NCI-H82 treated with DMSO at 0.1 percent for 48 hours (cell line): ENCODE data around the gene VPS9D1.

Experiments
- DNase-seq: peaks from one replicate; lab custom pipeline; 2025; ENCODE audit not compliant: unreplicated experiment; lab: John Stamatoyannopoulos, UW

The VPS9D1 gene

GRCh38 chr16:89733322-89733721, 12.6 kb upstream of the VPS9D1 start:
- DNase-seq, result no peak

GRCh38 chr16:89732918-89733242, 12.2 kb upstream of the VPS9D1 start:
- no peak for DNase-seq

- DNase-seq, result no peak
Measured at GRCh38 chr16:89732142-89732917, 11.6 kb upstream of the VPS9D1 start.

GRCh38 chr16:89730610-89731234, 10.0 kb upstream of the VPS9D1 start:
- DNase-seq, result no peak

GRCh38 chr16:89729863-89730593, 9.3 kb upstream of the VPS9D1 start:
- no peak for DNase-seq

GRCh38 chr16:89729293-89729692, 8.6 kb upstream of the VPS9D1 start:
- DNase-seq, result no peak

- DNase-seq, result no peak
Measured at GRCh38 chr16:89727406-89728120, 6.9 kb upstream of the VPS9D1 start.

GRCh38 chr16:89723279-89724250, 2.9 kb upstream of the VPS9D1 start:
- DNase-seq, result no peak

GRCh38 chr16:89722392-89723278, 1.9 kb upstream of the VPS9D1 start:
- DNase-seq, result no peak

- no peak for DNase-seq
Measured at GRCh38 chr16:89721546-89722391, 1.1 kb upstream of the VPS9D1 start.

GRCh38 chr16:89720551-89720812, 216 bp downstream of the VPS9D1 start:
- no peak for DNase-seq

GRCh38 chr16:89717688-89718505, 2.8 kb downstream of the VPS9D1 start:
- no peak for DNase-seq

- DNase-seq, result no peak
Measured at GRCh38 chr16:89716916-89717687, 3.6 kb downstream of the VPS9D1 start.

GRCh38 chr16:89716493-89716892, 4.2 kb downstream of the VPS9D1 start:
- no peak for DNase-seq

- DNase-seq, result no peak
Measured at GRCh38 chr16:89712274-89712781, 8.4 kb downstream of the VPS9D1 start.

GRCh38 chr16:89711601-89712273, 9.0 kb downstream of the VPS9D1 start:
- peak; percentile 38 for DNase-seq
